GM20000 (cell line): ENCODE data around the gene SYNE2.

ENCODE experiments used
- DNase-seq: peaks from one replicate; pipeline ENCODE4 v3.0.0; 2012; ENCODE audit warnings: low spot score
- TF ChIP-seq, protein P1 (sequence below): IDR thresholded peaks from 2 replicates; pipeline ENCODE4 v1.5.1; 2012; ENCODE audit warnings: mild to moderate bottlenecking, control low read depth; ENCODE audit errors: extremely low read depth, missing control alignments

The SYNE2 gene

DNA sequence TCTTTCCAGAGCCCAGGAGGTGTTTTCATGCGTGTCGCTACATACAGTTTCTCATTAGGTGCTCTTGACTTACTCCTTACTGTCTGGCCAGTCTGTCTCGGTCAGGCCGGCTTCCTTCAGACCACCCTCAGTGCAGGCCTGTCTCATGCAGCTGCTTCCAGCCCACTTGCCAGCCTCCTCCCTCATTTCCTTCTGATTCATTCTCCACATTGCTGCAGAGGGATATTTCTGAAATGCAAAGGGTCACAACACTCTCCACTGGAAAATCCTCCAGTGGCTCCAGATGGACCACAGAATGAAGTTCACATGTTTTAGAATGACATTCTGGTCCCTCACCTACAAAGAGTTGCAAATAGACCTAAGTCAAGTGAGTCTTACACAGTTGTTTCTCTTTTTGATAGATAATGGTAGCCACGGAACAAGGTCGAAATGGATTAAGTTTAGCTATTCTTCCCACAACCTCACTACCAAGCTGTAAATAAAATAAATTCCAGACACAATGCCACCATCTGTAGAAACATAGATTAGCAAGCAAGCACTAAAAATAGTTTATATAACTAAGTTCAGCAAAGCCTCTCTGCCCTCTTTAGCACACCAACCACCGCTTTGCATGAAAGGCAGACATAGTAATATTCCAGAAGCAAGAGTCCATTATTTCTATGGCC lies 294.5 kb downstream of the SYNE2 start:
- no peak for DNase-seq
- TF ChIP-seq, protein P1, sequence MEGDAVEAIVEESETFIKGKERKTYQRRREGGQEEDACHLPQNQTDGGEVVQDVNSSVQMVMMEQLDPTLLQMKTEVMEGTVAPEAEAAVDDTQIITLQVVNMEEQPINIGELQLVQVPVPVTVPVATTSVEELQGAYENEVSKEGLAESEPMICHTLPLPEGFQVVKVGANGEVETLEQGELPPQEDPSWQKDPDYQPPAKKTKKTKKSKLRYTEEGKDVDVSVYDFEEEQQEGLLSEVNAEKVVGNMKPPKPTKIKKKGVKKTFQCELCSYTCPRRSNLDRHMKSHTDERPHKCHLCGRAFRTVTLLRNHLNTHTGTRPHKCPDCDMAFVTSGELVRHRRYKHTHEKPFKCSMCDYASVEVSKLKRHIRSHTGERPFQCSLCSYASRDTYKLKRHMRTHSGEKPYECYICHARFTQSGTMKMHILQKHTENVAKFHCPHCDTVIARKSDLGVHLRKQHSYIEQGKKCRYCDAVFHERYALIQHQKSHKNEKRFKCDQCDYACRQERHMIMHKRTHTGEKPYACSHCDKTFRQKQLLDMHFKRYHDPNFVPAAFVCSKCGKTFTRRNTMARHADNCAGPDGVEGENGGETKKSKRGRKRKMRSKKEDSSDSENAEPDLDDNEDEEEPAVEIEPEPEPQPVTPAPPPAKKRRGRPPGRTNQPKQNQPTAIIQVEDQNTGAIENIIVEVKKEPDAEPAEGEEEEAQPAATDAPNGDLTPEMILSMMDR, result no peak

DNA sequence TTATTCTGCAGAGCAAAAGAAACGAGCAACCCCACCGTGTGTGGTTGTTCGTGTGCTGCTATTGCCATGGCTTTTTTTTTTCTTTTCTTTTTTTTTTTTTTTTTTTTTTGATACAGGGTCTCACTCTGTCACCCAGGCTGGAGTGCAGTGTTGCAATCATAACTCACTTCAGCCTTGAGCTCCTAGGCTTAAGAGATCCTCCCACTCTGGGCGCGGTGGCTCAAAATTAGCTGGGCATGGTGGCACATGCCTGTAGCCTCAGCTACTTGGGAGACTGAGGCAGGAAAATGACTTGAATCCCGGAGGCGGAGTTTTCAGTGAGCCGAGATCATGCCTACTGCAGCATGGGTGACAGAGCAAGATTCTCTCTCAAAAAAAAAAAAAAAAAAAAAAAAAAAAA lies 297.1 kb downstream of the SYNE2 start:
- TF ChIP-seq, protein P1, result no peak

DNA sequence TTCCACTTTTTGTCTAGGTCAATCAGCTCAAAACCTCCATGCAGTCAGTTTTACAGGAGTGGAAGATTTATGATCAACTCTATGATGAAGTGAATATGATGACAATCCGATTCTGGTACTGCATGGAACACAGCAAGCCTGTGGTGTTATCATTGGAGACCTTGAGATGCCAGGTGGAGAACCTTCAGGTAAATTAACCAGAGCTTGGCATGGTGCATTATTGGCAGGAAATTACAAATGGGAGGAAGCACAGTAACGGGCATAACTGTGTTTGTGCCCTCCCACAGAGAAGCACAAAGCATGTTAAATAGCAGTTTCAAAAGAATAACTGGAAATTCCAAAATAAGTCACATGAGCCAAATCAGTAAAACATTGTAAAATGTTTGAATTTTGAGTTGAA lies 305.8 kb downstream of the SYNE2 start:
- DNase-seq, result no peak
- TF ChIP-seq, protein P1, result no peak

More for the DNA sequence above, 297.1 kb downstream of the SYNE2 start:
- no peak for DNase-seq

DNA sequence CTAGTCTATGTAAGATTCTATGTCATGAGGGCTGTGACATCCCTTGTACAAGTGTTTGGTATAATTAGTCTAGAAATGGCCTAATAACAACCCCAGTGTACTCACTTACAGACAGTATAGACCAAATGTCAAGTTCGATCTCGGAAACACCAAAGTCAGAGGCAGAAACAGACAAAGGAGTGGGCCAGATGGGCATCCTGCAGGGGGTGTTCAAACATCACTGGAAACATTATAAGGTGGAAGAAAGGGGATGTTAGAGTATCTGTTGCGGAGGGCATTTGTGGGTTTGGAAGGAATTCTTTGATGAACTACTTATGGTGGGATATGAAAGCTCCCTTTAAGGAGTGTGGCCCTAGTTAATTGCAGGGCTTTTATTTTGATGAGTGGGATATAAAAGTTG lies 306.8 kb downstream of the SYNE2 start:
- TF ChIP-seq, protein P1, result peak; percentile 11

DNA sequence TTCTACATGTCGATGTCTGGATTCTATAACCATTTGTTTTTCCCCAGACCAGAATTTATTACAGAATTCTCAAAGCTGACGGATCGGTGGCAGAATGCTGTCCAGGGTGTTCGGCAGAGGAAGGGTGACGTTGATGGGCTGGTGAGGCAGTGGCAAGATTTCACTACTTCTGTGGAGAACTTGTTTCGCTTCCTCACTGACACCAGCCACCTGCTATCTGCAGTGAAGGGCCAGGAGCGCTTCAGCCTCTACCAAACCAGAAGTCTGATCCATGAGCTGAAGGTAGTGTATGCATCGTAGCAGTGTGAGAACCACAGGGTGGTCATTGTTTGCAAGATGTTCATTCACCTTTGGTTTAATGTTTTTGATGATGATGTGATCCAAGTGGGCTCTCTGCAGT lies 317.4 kb downstream of the SYNE2 start:
- TF ChIP-seq, protein P1, result no peak
- DNase-seq, result no peak

More for the DNA sequence above, 306.8 kb downstream of the SYNE2 start:
- no peak for DNase-seq

DNA sequence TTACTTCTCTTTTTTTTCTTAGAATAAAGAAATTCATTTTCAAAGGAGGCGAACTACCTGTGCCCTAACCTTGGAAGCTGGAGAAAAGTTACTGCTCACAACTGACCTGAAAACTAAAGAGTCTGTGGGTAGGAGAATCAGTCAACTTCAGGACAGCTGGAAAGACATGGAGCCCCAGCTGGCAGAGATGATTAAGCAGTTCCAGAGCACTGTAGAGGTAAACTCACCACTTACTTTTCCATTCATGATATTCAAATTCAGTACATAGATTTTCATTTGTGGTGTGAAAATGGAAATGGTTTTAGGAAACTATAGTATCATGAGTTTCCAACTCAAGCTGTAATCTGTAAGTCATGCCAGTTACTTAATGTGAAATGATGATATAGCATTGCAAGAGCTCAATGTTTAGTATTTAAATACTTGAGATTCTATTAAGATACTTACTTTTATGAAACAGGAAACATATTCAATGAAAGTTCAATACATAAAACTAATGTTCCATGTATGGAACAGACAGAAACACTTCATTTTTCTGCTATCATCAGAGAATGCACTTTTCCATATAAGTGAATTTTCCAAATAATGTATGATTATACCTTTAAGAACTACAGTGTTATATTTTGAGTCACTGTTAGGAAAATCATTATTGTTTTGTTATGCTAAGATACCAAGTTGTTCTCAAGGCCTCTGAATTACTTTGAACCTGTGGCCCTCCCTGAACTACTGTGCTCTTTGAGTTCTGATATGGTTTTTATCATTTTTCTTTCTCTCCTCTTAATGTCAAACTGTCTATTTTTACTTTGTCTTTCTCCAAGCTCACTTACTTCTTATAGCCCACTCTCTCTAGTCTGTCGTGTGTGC lies 322.3 kb downstream of the SYNE2 start:
- TF ChIP-seq, protein P1, result no peak
- DNase-seq, result no peak

DNA sequence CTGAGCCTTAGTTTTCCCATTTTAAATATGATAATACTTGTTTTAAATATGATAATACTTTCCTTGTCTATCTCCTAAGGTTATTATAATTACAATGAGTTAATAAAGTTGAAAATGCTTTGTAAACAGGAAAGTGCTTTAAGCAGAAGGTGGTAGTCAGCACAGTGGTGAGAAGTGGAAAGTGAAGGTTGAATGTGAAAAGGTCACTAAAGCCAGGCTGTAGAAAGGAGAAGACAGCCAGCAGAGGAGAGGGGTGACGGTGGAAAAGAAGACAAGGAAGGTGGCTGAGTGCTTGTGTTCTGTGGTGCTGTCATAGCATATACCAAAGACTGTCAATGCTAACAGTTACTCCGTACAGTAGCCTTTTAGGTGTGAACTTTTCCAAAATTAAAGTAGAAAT lies 323.5 kb downstream of the SYNE2 start:
- DNase-seq, result no peak
- TF ChIP-seq, protein P1, result no peak
